K562 (cell line): ENCODE data around the gene FPR1. TPM values are rescaled to one million over a fixed set of nuclear protein-coding genes. Genes with fewer than 3 reads are reported as not detected.
A peak's percentile ranks its signal among the peaks of the same experiment; 100 is the strongest.

Source experiments
- ADNP ChIP-seq: fragments of 200-800 bp; sonication (Bioruptor generic); IDR thresholded peaks from 2 replicates; pipeline ENCODE4 v1.6.1; 2016; ENCODE audit warnings: missing genetic modification characterization, missing compliant biosample characterization
- ATF1 ChIP-seq, 2 experiments: fragments of 450-650 bp in 1 of 2; IDR thresholded peaks; 2 replicates each; pipeline ENCODE4 v1.6.1; 2016; ENCODE audit warnings: missing compliant biosample characterization in 1 of 2, missing genetic modification characterization in 1 of 2
- DDX20 ChIP-seq: fragments of 450-650 bp; IDR thresholded peaks from 2 replicates; pipeline ENCODE4 v1.6.1; 2016; ENCODE audit warnings: missing genetic modification characterization, low read depth, mild to moderate bottlenecking, missing compliant biosample characterization, moderate library complexity
- EWSR1 ChIP-seq: fragments of 450-650 bp; IDR thresholded peaks from 2 replicates; pipeline ENCODE4 v1.6.1; 2018; ENCODE audit warnings: borderline replicate concordance, mild to moderate bottlenecking, low read depth, moderate library complexity; ENCODE audit not compliant: partially characterized antibody
- KLF13 ChIP-seq: fragments of 450-650 bp; IDR thresholded peaks from 2 replicates; pipeline ENCODE4 v1.6.1; 2016; ENCODE audit warnings: missing genetic modification characterization, low read depth, mild to moderate bottlenecking, missing compliant biosample characterization, moderate library complexity, borderline replicate concordance
- NR1H2 ChIP-seq: sonication (generic); formaldehyde crosslinking; IDR thresholded peaks from 2 replicates; pipeline ENCODE4 v1.4.0; 2020; ENCODE audit warnings: mild to moderate bottlenecking, missing genetic modification reagents
- RBM17 ChIP-seq: fragments of 200-400 bp; formaldehyde crosslinking; IDR thresholded peaks from 2 replicates; pipeline ENCODE4 v1.6.1; 2017; ENCODE audit warnings: low read depth, mild to moderate bottlenecking, low read length, borderline replicate concordance
- SUPT5H ChIP-seq: fragments of 450-650 bp; IDR thresholded peaks from 2 replicates; pipeline ENCODE4 v1.6.1; 2016
- ZKSCAN1 ChIP-seq: fragments of 150-350 bp; IDR thresholded peaks from 2 replicates; pipeline ENCODE4 v1.6.1; 2016; ENCODE audit warnings: low read depth, low read length
- ZNF217 ChIP-seq: sonication (generic); formaldehyde crosslinking; IDR thresholded peaks from 2 replicates; pipeline ENCODE4 v1.8.0; 2022; ENCODE audit warnings: mild to moderate bottlenecking, missing genetic modification reagents
- ZNF239 ChIP-seq: fragments of 250-450 bp; sonication (Bioruptor Pico); IDR thresholded peaks from 2 replicates; pipeline ENCODE4 v1.4.0; 2020; ENCODE audit warnings: mild to moderate bottlenecking
- ZNF263 ChIP-seq: sonication (generic); formaldehyde crosslinking; IDR thresholded peaks from 2 replicates; pipeline ENCODE4 v1.8.0; 2022; ENCODE audit warnings: mild to moderate bottlenecking, missing genetic modification reagents, borderline replicate concordance
- polyA plus RNA-seq, 8 experiments: library from polyadenylated mRNA; depleted of rRNA in 4 of 8; stranded (reverse) in 5 of 8; unstranded in 3 of 8; fragments of >200 nt; fragmentation: Nextera tagmentation in 2 of 8; fragmentation: Illumina TruSeq in 1 of 8; extraction: Ambion mirVana in 2 of 8; extraction: Trizol in 1 of 8; gene quantifications; 2 replicates each; pipeline versions ENCODE4 v1.2.1 to v1.2.3, GENCODE V29; 2011 to 2014; ENCODE audit warnings: inconsistent platforms in 1 of 8, missing spikeins in 1 of 8
- total RNA-seq, 7 experiments: library from RNA; depleted of rRNA in 6 of 7; stranded (reverse); fragments of >200 nt in 6 of 7; fragmentation: Illumina TruSeq in 2 of 7; extraction: Trizol in 2 of 7; gene quantifications; 2 replicates each; pipeline versions ENCODE4 v1.2.1 to v1.2.3, GENCODE V29; 2011 to 2021; ENCODE audit warnings: low replicate concordance in 1 of 7
- TF ChIP-seq, protein P1 (sequence below), 2 experiments: fragments of 450-650 bp; formaldehyde crosslinking in 1 of 2; IDR thresholded peaks; 2 replicates each; pipeline versions ENCODE4 v1.4.0 to v1.6.1; 2014 to 2020; ENCODE audit warnings: mild to moderate bottlenecking in 2 of 2, borderline replicate concordance in 1 of 2, low read depth in 1 of 2
- TF ChIP-seq, protein P2 (sequence below): fragments of 250-450 bp; sonication (Bioruptor Pico); IDR thresholded peaks from 2 replicates; pipeline ENCODE4 v1.4.0; 2020; ENCODE audit warnings: borderline replicate concordance

The FPR1 gene
- total and polyA plus RNA-seq, 9 of the 15 experiments (the other 6 are each of a cell fraction or from before 2014, with no cell fraction given), result 0.06 to 0.25 (median 0.14) TPM; not detected in 4

DNA sequence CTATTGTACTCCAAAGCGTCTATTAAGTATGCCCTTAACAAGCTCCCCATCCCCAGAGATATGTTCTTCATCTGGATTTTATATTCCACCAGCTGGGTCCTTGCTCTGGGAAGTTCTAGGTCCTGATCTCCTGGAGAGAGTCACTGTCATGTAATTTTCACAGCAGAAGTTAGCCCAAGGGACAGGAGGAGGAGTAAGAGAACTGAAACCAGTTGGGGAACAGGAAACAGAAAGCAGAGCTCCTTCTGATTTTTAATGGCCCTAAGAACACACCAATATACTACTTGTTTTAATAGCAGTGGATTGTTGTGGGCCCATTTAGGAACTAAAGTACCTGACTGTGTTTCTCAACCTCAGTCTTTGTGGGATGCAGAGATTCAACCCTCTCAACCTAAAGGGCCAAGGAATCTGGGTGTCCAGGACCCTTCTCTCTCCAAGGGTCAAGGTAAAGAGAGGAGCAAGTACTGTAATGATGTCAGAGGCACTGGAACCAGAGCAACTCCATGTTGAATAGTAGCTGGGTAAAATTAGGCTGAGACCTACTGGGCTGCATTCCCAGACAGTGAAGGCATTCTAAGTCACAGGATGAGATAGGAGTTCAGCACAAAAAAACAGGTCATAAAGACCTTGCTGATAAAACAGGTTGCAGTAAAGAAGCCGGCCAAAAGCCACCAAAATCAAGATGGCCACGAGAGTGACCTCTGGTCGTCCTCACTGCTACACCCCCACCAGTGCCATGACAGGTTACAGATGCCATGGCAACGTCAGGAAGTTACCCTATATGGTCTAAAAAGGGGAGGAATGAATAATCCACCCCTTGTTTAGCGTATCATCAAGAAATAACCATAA is 35.2 kb upstream of the FPR1 start (continued):
- TF ChIP-seq, protein P1, sequence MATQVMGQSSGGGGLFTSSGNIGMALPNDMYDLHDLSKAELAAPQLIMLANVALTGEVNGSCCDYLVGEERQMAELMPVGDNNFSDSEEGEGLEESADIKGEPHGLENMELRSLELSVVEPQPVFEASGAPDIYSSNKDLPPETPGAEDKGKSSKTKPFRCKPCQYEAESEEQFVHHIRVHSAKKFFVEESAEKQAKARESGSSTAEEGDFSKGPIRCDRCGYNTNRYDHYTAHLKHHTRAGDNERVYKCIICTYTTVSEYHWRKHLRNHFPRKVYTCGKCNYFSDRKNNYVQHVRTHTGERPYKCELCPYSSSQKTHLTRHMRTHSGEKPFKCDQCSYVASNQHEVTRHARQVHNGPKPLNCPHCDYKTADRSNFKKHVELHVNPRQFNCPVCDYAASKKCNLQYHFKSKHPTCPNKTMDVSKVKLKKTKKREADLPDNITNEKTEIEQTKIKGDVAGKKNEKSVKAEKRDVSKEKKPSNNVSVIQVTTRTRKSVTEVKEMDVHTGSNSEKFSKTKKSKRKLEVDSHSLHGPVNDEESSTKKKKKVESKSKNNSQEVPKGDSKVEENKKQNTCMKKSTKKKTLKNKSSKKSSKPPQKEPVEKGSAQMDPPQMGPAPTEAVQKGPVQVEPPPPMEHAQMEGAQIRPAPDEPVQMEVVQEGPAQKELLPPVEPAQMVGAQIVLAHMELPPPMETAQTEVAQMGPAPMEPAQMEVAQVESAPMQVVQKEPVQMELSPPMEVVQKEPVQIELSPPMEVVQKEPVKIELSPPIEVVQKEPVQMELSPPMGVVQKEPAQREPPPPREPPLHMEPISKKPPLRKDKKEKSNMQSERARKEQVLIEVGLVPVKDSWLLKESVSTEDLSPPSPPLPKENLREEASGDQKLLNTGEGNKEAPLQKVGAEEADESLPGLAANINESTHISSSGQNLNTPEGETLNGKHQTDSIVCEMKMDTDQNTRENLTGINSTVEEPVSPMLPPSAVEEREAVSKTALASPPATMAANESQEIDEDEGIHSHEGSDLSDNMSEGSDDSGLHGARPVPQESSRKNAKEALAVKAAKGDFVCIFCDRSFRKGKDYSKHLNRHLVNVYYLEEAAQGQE (IDR thresholded peaks at IDR 0.05; ENCODE audit: borderline replicate concordance), result no peak
- TF ChIP-seq, protein P1 (CRISPR knock-in tag; IDR thresholded peaks at IDR 0.05; ENCODE audit: low read depth), result peak; percentile 79
- TF ChIP-seq ZNF263 (CRISPR knock-in tag) (no peak), KLF13 (tag) (peak; percentile 89), ZNF217 (CRISPR knock-in tag) (no peak), ADNP (tag) (no peak), ZNF239 (CRISPR knock-in tag) (peak; percentile 95), DDX20 (tag) (peak; percentile 97), EWSR1 (no peak), SUPT5H (no peak), NR1H2 (CRISPR knock-in tag) (no peak), RBM17 (no peak), ZKSCAN1 (no peak), ATF1 (CRISPR knock-in tag; IDR thresholded peaks at IDR 0.05) (no peak), ATF1 (tag; IDR thresholded peaks at IDR 0.05) (peak; percentile 77)
- TF ChIP-seq, protein P2, sequence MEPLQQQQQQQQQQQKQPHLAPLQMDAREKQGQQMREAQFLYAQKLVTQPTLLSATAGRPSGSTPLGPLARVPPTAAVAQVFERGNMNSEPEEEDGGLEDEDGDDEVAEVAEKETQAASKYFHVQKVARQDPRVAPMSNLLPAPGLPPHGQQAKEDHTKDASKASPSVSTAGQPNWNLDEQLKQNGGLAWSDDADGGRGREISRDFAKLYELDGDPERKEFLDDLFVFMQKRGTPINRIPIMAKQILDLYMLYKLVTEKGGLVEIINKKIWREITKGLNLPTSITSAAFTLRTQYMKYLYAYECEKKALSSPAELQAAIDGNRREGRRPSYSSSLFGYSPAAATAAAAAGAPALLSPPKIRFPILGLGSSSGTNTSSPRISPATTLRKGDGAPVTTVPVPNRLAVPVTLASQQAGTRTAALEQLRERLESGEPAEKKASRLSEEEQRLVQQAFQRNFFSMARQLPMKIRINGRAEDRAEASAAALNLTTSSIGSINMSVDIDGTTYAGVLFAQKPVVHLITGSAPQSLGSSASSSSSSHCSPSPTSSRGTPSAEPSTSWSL (CRISPR knock-in tag), result peak; percentile 96
